GM19023 (cell line): ENCODE measurements around the gene C3orf18.

Experiments
- ATAC-seq: cut with Tn5 transposase; IDR thresholded peaks from one replicate; pipeline ENCODE4 v1.9.1; 2021; ENCODE audit warnings: mild to moderate bottlenecking, moderate library complexity; ENCODE audit not compliant: unreplicated experiment

C3orf18 gene

DNA sequence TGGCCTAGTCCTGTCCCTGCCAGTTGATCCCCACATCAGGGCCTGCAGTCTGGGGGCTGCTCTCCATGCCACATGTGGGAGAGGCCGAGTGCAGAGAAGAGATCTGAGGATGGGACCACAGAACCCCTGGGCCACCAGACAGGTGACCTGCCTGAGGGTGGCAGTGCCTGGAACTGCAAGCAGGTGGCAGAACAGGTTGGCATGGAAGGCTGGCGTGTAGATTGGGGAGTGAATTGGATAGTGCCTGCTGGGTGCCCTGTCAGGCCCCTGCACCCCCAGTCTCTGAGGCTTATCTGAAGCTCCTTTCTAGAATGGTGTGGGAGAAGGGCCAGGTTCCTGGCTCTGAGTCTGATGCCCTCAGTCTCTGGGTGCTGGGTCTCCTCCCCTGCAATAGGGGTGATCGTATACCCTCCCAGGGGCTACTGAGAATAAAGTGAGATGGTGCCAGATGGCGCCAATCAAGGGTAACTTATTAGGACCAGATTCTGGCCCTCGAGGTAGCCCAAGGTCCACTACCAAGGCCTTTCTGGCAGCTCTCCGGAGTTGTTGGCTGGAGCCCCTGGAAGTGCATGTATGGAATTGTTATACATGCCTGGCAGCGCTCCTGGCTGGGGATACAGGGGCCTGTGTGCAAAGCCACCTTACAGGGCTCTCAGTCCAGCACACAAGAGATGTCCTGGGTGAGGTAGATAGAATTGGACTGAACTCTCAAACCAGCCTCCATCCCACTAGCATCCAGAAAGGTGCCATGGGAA is 15.7 kb downstream of the C3orf18 start:
- no peak for ATAC-seq

DNA sequence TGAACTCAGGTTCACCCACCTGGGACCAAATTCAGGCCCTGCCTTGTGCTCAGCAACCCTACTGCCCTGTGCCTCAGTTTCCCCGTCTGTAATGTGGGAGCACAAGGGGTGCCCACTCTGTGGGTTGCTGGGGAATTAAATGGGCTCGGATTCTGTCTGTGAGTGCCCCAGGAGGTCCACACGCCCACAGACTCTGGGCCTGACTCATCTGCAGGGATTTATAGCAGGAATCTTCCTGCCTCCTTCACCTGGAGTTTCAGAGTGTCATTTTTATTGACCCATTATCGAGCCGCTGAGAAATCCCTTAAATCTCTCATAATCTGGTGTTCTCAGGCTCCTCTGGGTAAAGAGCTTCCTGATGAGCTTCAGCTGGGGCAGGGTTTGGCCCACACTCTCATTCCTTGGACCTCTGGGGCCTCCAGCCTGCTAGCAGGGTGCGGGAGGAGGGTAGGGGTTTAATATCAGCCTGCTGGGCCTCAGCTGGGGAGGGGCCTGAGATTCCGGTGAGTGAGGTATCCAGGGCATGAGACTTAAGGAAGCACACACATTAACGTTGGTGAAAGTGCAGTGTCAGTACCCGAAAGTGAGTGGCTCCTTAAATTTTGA is 16.4 kb downstream of the C3orf18 start:
- ATAC-seq = no peak

DNA sequence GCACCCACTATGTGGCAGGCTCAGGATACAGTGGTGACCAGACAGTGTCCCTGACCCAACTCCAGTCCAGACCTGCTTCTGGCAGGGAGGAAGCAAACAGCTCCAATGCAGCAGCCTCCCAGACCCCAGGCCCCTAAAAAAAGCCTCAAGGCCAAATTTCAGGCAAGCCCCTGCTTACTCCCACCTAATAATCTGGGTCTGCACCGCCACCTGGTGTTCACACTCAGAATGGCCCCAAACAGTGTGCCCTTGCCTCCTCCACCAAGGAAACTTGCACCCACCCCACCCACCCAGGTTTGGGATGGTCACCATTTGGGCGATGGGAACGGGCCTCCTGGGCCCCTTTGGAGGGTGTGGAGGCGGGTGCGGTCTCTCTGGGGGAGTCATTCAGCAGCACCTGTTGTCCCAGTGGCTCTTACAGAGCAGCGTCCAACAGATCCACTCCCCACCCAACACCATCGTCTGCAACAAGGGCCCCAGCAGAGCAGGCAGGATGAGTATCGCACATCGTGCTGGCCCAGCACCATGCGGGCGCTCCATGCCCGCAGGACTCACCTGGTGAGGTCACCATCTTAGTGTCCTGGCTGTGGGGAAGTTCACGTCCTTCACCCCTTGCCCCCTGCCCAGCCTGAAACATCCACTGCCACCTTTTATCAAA is 17.3 kb downstream of the C3orf18 start:
- ATAC-seq = no peak

DNA sequence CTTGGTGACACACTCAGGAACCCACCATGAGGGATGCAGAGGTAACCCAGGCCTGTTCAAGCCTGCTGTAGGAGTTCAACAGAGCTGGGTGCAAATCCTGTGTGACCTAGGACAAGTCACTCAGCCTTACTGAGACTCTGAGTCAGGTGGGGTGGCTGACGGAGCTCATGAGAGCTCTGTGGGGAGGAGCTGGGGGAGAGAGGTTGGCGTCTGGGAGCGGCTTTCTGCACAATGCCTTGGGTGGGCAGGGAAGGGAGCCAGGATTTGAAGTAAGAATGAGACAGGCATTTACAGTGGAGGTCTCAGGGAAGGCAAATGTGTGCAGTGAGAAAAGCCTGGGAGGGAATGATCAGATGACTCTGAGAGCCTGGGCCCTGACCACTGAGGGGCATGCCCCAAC is 18.3 kb downstream of the C3orf18 start:
- no peak for ATAC-seq

DNA sequence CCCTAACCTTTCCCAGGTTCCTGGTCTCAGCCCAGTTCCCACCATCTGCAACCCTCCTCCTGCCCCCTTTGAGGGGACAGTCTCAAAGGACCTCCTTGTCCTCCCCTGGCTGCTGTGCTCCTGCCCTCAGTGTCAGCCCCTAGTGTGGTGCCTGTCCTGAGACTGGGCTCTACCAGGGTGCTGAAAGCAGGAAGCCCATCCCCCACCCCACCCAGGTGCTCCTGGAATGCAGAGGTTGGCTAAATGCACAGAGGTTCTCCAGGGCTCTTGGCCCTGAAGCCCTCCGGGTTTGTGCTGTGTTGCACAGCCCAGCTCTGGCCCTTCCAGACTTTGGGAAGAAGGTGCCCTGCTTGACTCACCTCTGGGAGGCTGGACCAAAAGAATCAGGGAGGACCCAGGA is 21.8 kb downstream of the C3orf18 start:
- no peak for ATAC-seq

DNA sequence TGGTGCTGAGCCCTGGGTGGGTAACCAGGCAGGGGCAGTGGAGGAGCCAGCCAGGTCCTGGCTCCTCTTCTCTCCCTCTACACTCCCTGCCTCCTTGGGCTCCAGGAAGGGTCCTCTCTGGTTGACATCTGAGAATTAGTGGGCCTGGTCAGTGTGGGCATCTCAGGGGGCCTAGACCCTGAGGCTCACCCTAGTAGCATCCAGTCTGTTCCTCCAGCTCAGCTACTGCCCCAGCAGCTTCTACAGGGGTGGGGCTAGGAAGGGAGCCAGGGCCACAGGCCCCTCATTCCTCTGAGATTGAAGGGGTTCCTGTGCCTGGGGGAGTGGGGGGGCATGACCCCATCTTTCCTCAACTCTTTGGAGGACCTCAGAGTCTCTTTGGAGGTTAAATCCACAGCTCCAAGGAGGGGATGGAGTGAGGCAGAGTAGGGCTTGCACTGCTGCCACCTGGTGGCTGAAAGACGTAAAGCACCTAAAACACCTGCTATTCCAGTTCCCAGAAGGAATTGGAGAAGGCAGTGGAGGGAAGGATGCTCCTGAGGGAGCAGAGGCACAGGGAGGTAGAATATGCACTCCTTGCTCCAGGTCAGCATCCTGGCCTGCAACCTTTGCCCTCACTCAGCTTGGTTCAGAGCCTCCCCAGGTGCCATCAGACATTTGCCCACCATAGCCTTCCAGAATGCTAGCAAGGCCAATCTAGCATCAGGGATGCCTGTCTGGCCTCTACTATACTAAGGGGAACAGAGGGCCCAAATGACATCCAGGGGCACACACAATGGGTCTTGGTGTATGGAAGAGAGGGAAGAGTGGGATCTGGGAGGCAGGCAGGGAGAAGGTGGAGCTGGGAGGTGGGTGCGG is 25.1 kb downstream of the C3orf18 start:
- no peak for ATAC-seq

DNA sequence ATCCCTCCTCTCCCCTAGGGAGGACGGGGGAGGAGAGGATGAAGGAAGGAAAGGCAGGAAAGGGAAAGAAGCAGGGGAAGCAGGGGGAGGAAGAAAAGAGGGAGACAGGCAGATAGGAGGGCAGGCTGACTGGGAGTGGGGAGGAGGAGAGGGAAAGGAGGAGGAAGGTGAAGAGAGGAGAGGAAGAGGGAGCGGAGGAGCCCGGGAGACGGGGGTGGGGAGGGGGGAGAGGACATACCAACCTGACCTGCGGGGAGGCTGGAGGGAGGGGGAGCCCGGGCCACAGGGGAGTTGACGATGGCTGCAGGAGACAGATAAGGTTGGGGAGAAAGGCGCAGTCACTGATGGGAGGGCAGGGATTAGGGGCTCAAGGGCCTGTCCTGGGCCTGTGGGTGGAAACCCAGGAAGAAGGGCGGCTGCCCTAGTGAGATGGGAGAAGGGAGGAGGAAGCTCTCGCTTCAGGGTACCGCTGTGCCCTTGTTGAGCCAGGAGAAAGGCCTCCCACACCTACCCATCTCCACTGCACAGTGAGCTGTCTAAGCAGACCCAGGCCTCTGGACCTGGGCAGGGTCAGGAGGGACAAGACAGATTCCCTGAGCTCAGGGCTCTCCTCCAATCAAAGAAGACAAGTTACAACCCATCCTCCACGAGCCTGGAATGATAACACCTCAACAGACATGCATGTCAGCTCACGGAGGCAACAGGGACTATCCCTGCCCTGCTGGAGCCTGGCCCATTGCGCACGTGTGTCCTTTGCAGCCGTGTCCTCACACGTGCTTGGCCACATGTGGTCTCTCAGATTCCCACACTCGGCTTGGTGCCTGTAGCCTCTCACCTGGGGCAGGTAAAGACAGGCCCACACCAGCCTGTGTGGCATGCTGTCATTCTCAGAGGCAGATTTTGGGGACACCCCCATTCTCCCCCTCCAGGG is 27.9 kb downstream of the C3orf18 start:
- no peak for ATAC-seq

GRCh38 chr3:50537421-50538129 is 30.0 kb downstream of the C3orf18 start:
- no peak for ATAC-seq

GRCh38 chr3:50536471-50537180 is 30.9 kb downstream of the C3orf18 start:
- ATAC-seq = no peak

- ATAC-seq = no peak
Observed at GRCh38 chr3:50534681-50535330, 32.7 kb downstream of the C3orf18 start.

- no peak for ATAC-seq
Observed at GRCh38 chr3:50533807-50534461, 33.6 kb downstream of the C3orf18 start.

DNA sequence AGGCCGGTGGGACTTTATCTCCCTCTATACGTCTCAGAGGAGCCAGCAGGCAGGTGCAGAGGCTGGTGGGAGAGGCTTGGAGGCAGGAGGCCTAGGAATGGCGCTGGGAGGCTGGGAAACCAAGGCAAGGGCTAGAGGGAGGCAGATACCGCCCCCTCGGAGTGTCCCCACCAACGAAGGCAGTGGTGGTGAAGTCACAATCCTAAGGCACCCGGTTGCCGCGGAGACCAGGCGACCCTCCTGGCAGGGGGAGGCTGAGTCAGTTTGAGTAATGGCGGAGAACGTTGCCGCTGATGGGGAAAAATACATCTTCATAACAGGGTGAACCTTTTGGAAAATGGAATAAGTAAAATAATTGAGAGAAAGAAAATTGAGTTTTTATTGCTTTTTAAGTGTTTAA is 34.2 kb downstream of the C3orf18 start:
- ATAC-seq = no peak

DNA sequence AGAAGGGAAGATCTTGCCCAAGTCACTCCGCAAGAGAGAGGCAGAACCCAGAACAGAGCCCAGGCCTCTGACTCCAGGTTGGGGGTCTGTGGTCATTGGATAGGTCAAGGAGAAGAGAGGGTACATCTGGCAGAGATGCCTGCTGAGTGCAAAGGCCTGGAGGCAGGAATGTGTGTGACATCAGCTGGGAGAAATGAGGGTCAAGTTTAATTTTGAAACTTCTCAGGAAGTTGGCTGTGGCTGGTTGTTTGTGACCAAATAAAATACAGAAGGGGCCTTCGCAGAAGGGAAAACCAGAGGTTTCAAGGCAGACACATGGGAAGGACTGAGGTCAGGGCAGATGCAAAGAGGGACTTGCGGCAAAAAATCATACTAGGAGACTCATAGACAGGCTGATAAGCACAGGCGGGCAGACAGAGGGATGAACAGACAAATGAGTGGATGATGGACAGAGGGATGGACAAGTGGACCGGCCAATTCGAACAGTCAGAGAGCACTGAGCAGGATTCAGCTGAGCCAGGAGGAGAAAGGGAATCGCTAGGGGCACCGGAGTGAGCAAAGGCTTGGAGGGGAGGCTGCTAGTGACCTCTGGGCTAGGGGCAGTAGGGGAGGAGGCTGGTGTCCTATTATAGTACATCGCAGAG is 35.4 kb downstream of the C3orf18 start:
- no peak for ATAC-seq

GRCh38 chr3:50531201-50531600 is 36.3 kb downstream of the C3orf18 start:
- ATAC-seq = no peak

DNA sequence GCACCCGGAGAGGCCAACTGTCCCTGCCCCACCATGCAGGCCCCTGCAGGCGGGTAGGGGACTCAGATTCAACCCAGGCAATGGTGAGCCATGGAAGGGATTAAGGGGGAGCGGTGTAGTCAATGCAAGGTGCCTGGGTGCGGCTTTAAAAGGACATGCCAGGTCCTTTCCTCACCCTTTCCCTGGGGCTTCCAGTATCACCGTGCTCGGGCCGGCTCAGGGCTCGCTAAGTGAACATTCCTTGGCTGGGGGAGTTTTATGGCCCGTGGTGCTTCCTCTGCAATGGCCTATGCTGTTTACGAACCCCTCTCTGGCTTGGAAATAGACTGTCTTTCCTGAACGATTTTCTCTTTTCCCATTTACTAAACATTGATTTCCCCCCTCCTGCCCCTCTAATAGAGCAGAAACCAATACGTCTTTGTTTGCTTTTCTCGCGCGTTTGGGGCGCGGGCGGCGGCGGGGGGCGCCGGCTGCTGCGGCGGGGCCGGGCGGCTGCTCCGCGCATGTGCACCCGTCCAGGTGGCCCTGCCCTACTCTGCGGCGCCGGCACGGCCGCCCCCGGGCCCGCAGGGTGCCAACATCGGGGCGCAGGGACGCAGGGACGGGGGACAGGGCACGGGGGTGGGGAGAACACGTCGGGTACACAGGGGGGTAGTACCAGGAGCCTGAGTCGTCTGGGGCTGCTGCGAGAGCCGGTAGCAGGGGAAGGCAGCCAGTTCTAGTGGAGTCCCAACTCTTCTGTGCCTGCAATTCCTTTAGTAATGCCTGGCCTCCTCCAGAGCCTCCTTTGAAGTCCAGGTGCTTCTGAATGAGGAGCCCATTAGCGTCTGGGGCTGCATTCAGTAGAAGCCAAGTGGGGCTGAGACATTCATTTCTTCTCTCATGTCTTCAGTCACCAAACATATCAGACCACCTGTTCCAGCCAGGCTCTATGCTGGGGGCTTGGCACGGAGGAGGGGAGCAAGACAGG is 37.3 kb downstream of the C3orf18 start:
- no peak for ATAC-seq

GRCh38 chr3:50525987-50526386 is 41.6 kb downstream of the C3orf18 start:
- no peak for ATAC-seq
